GM12878 (cell line): ENCODE data around the gene SUGCT. TPM values are rescaled to one million over a fixed set of nuclear protein-coding genes. Genes with fewer than 3 reads are reported as not detected.

ENCODE experiments used
- ATAC-seq: fragments of 200-7000 bp; cut with Tn5 transposase; 3 replicates; pipeline ENCODE4 v1.9.1; 2020; ENCODE audit warnings: mild to moderate bottlenecking, moderate library complexity
- BruUV-seq: library from RNA; stranded (reverse); fragments of 400-500 nt; replicated peaks from 2 replicates; lab custom pipeline; 2021; lab: Mats Ljungman, UMichigan
- CTCF ChIA-PET: fragments of 300-600 bp; sonication (Branson Sonifier 250); formaldehyde crosslinking; extraction: SDS; loops from one replicate; lab custom pipeline; 2021; ENCODE audit warnings: inconsistent platforms; lab: Yijun Ruan, JAX
- POLR2A ChIA-PET: fragments of 350-600 bp; formaldehyde crosslinking; extraction: SDS; loops from one replicate; lab custom pipeline; 2021; ENCODE audit warnings: inconsistent platforms; lab: Charles Lee
- RAD21 ChIA-PET: fragments of 300-600 bp; sonication (Branson Sonifier 250); formaldehyde crosslinking; loops from one replicate; lab custom pipeline; 2023; ENCODE audit warnings: antibody characterized with exemption; ENCODE audit not compliant: unreplicated experiment; lab: Charles Lee
- SMC1A ChIA-PET: fragments of 300-600 bp; sonication (Branson Sonifier 250); formaldehyde crosslinking; loops from one replicate; lab custom pipeline; 2023; ENCODE audit not compliant: unreplicated experiment, uncharacterized antibody; lab: Charles Lee
- DNase-seq: peaks from one replicate; pipeline ENCODE4 v3.0.0-alpha.2; 2011; ENCODE audit warnings: low read depth, low spot score
- FAIRE-seq: peaks from 3 replicates; lab custom pipeline; 2011; peaks lifted over from hg19 to GRCh38; lab: Jason Lieb, UNC
- H2AFZ ChIP-seq: 2 replicates; pipeline ENCODE4 v1.6.0; 2011; ENCODE audit warnings: low read depth, low read length, control low read depth; ENCODE audit not compliant: control insufficient read depth
- H3K27ac ChIP-seq: 2 replicates; pipeline ENCODE4 v1.5.1; 2011; ENCODE audit warnings: control low read depth; ENCODE audit not compliant: control insufficient read depth, insufficient read depth
- H3K27me3 ChIP-seq, 2 experiments: replicated peaks in 1 of 2; 2 replicates each; pipeline versions ENCODE4 v1.6.0 to v1.6.1; 2011; ENCODE audit warnings: low read length in 1 of 2; ENCODE audit not compliant: control insufficient read depth in 2 of 2, insufficient read depth in 2 of 2
- H3K36me3 ChIP-seq, 2 experiments: 2 replicates each; pipeline ENCODE4 v1.5.1; 2011; ENCODE audit warnings: low read length in 1 of 2; ENCODE audit not compliant: control insufficient read depth in 2 of 2, insufficient read depth in 2 of 2
- H3K4me1 ChIP-seq: 2 replicates; pipeline ENCODE4 v1.6.1; 2011; ENCODE audit warnings: mild to moderate bottlenecking, low read length, moderate library complexity, mixed read lengths; ENCODE audit not compliant: control insufficient read depth, insufficient read depth
- H3K4me2 ChIP-seq: 2 replicates; pipeline ENCODE4 v1.6.0; 2011; ENCODE audit warnings: control low read depth; ENCODE audit not compliant: control insufficient read depth, insufficient read depth
- H3K4me3 ChIP-seq: fragments of 200-600 bp; sonication (generic); 2 replicates; pipeline ENCODE4 v1.5.1; 2016
- H3K79me2 ChIP-seq: 2 replicates; pipeline ENCODE4 v1.6.0; 2011; ENCODE audit warnings: low read length; ENCODE audit not compliant: control insufficient read depth, insufficient read depth
- H3K9ac ChIP-seq: 2 replicates; pipeline ENCODE4 v1.8.0; 2011; ENCODE audit warnings: low read length, control low read depth, mixed read lengths; ENCODE audit not compliant: control insufficient read depth, insufficient read depth
- H3K9me3 ChIP-seq: replicated peaks from 3 replicates; pipeline ENCODE4 v1.5.1; 2011; ENCODE audit warnings: mild to moderate bottlenecking, low read length; ENCODE audit not compliant: control insufficient read depth, insufficient read depth
- H4K20me1 ChIP-seq: 2 replicates; pipeline ENCODE4 v1.6.0; 2011; ENCODE audit not compliant: control insufficient read depth, insufficient read depth
- FOXM1 ChIP-seq: IDR thresholded peaks from 2 replicates; pipeline ENCODE4 v1.6.1; 2012; ENCODE audit warnings: low read depth, mild to moderate bottlenecking, inconsistent platforms, low read length, moderate library complexity
- KLF5 ChIP-seq: fragments of 450-650 bp; IDR thresholded peaks from 2 replicates; pipeline ENCODE4 v1.6.1; 2014; ENCODE audit warnings: mild to moderate bottlenecking; ENCODE audit not compliant: partially characterized antibody
- MAX ChIP-seq: IDR thresholded peaks from 2 replicates; pipeline ENCODE4 v1.6.1; 2012; ENCODE audit warnings: low read depth, low read length, improper control_type of control experiment
- MYC ChIP-seq: IDR thresholded peaks from 2 replicates; pipeline ENCODE4 v1.6.1; 2011; ENCODE audit warnings: mild to moderate bottlenecking, low read length, moderate library complexity, inconsistent platforms; ENCODE audit not compliant: insufficient read depth, insufficient replicate concordance, insufficient read length, severe bottlenecking
- PAX5 ChIP-seq: IDR thresholded peaks from 2 replicates; pipeline ENCODE4 v1.6.1; 2011; ENCODE audit warnings: low read depth, low read length, borderline replicate concordance
- SMAD1 ChIP-seq: fragments of 450-650 bp; IDR thresholded peaks from 2 replicates; pipeline ENCODE4 v1.6.1; 2018; ENCODE audit warnings: mild to moderate bottlenecking, low read depth; ENCODE audit not compliant: partially characterized antibody
- SMAD5 ChIP-seq: IDR thresholded peaks from 2 replicates; pipeline ENCODE4 v1.6.1; 2016; ENCODE audit warnings: antibody characterized with exemption, low read depth
- SUZ12 ChIP-seq: fragments of 200-600 bp; sonication (generic); IDR thresholded peaks from one replicate; pipeline ENCODE4 v1.6.1; 2018; ENCODE audit warnings: antibody characterized with exemption, mild to moderate bottlenecking; ENCODE audit not compliant: unreplicated experiment
- USF1 ChIP-seq: IDR thresholded peaks from 2 replicates; pipeline ENCODE4 v1.6.1; 2011; ENCODE audit warnings: borderline replicate concordance, low read depth, mild to moderate bottlenecking, moderate library complexity, mixed read lengths, low read length; ENCODE audit not compliant: insufficient read depth; ENCODE audit errors: extremely low read length
- ZNF384 ChIP-seq: IDR thresholded peaks from 2 replicates; pipeline ENCODE4 v1.6.1; 2012; ENCODE audit warnings: low read depth, mild to moderate bottlenecking, low read length, improper control_type of control experiment, borderline replicate concordance
- ZSCAN29 ChIP-seq: fragments of 450-650 bp; IDR thresholded peaks from 2 replicates; pipeline ENCODE4 v1.6.1; 2017; ENCODE audit warnings: mild to moderate bottlenecking, moderate library complexity
- WGBS: methylation state at CpG from one replicate; pipeline ENCODE4 v1.1.6; 2016; ENCODE audit warnings: low lambda C conversion rate; ENCODE audit not compliant: insufficient replicate concordance, insufficient coverage; ENCODE audit errors: missing lambda C conversion rate; 5-methylcytosine and 5-hydroxymethylcytosine counted together
- in situ Hi-C: fragments of 300-500 bp; cut with MboI; formaldehyde crosslinking; loops from 9 replicates; pipeline ENCODE4 v1.14.3; 2018; ENCODE audit warnings: mixed read lengths
- intact Hi-C: fragments of 100-400 bp; cut with micrococcal nuclease; formaldehyde crosslinking; loops from one replicate; pipeline ENCODE4 v1.14.2; 2022; ENCODE audit not compliant: unreplicated experiment
- polyA plus RNA-seq, 11 experiments: library from polyadenylated mRNA; depleted of rRNA in 4 of 11; unstranded in 6 of 11; stranded (reverse) in 5 of 11; fragments of >200 nt; fragmentation: Nextera tagmentation in 4 of 11; fragmentation: Illumina TruSeq in 1 of 11; extraction: Ambion mirVana in 4 of 11; extraction: Trizol in 1 of 11; gene quantifications; 1 replicate in 1 of 11; 2 replicates in 10 of 11; pipeline versions ENCODE4 v1.2.1 to v1.2.3, GENCODE V29; 2011 to 2016; ENCODE audit warnings: inconsistent platforms in 2 of 11, missing spikeins in 2 of 11, low read depth in 1 of 11
- total RNA-seq, 4 experiments: library from RNA; depleted of rRNA in 3 of 4; stranded (reverse); fragments of >200 nt in 3 of 4; fragmentation: Illumina TruSeq in 1 of 4; extraction: Trizol in 1 of 4; gene quantifications; 2 replicates each; pipeline versions ENCODE4 v1.2.1 to v1.2.3, GENCODE V29; 2013 to 2021

Gene SUGCT
- total and polyA plus RNA-seq, 10 of the 15 experiments (the other 5 are each of a cell fraction or from before 2014, with no cell fraction given), result 0.08 to 1.2 (median 0.67) TPM; not detected in 1

GRCh38 chr7:40544221-40544723 lies 409.5 kb downstream of the SUGCT start:
- Histone ChIP-seq H3K27ac (no peak overlapping the region), H3K4me3 (no peak overlapping the region), H3K79me2 (no peaks in the 10 kb centered on the region), H3K9me3 (no peaks in the 10 kb centered on the region), H2AFZ (no peak overlapping the region), H3K4me2 (no peak overlapping the region), H3K9ac (no peak overlapping the region), H3K4me1 (no peaks in the 10 kb centered on the region), H3K36me3 (no peaks in the 10 kb centered on the region), H4K20me1 (no peaks in the 10 kb centered on the region), H3K27me3 (no peaks in the 10 kb centered on the region)
- POLR2A ChIA-PET, result no interaction called here
- ATAC-seq (no peak), DNase-seq (no peak), FAIRE-seq (no peak)
- CTCF ChIA-PET, result no interaction called here
- intact Hi-C loops (no loop called here), in situ Hi-C loops (no loop called here)
- WGBS, result 35% methylated on average over 6 of the region's 6 CpGs
- BruUV-seq, result no TSS peak
- SMC1A ChIA-PET, result interaction anchor here (1.2 kb wide), 1 partner anchor 15 kb away, joined by 3 read pairs; no protein-coding TSS in a partner anchor
- RAD21 ChIA-PET, result no interaction called here
- no peak for TF ChIP-seq USF1
- TF ChIP-seq SMAD5, result no peak
- no peak for TF ChIP-seq SUZ12
- no peak for TF ChIP-seq ZSCAN29
- no peak for TF ChIP-seq MAX
- no peak for TF ChIP-seq ZNF384
- TF ChIP-seq KLF5, result no peak
- no peak for TF ChIP-seq PAX5
- no peak for TF ChIP-seq MYC
- no peak for TF ChIP-seq SMAD1
- no peak for TF ChIP-seq FOXM1
